Bone marrow (tissue), 2 donors: Measurements from ENCODE around the gene C19orf25.
"Not testable (repeated sequence)": the region's sequence is repeated elsewhere in the genome, so short reads cannot be mapped to it uniquely, and the experiment has no call there.

ENCODE experiments used
- DNase-seq, 2 donors: peaks; one replicate each; lab custom pipeline; 2025; lab: John Stamatoyannopoulos, UW

Gene C19orf25

DNA sequence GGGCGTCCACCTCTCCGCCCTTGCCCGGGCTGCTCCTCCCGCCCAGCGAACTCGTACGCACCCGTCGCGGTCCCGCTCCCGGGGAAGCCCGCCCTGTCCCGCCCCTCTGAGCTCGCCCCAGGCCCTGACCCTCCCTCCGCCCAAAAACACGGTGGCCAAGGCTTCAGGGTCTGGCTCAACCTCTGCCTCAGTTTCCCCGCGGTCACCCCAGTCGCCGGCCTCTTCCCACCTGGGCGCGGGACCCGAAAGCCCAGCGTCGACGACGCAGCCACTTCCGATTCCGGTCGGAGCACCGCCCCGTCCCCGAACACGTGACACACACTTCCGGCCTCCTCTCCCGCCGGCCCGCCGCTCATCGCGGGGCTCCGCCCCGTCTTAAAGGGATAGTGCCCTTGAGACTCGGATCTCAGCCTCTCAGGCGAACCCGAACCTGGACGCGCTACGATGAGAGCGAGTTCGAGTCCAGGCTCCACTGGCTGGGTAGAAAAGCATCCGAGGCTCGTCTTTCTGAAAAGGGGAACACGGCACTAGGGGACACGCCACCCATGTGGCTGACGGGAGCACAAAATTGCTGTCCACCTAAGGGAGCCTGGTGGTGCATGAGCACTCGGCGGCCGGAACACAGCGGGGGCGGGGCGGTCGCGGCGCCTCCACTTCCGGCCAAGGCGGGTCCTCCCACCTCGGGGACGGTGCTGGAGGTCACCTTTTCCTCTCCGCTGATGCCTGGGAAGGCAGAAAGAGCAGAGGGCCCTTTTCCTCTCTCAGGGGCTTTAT lies at the start of gene C19orf25:
C19orf25 (minus strand) TSS at position 282 of the 774 bp plus-strand sequence. CDS start 312 bp downstream, outside the sequence.
- peak; percentile 79 to 92 for DNase-seq

DNA sequence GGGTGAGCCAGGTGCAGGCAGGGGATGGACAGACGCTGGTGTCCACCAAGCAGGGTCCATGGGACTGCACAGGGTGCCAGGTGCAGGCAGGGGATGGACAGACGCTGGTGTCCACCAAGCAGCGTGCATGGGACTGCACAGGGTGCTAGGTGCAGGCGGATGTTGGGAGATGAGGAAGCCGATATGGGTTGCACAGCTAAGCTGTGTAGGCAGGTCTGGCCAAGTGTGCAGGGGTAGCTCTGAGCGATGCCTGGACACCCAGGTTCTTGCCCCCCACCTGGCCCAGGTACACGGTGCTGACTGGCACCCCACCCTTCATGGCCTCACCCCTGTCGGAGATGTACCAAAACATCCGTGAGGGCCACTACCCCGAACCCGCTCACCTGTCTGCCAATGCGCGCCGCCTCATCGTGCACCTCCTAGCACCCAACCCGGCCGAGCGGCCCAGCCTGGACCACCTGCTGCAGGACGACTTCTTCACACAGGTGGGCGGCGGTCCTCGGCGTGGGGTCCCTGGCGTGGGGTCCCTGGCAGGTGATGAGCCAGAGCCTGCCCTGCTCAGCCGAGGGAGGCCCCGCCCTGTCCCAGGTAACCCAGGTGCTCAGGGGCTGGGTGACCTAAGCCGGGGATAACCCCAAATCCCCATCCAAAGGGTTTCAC lies 48.8 kb upstream of the C19orf25 start:
- DNase-seq: no peak

DNA sequence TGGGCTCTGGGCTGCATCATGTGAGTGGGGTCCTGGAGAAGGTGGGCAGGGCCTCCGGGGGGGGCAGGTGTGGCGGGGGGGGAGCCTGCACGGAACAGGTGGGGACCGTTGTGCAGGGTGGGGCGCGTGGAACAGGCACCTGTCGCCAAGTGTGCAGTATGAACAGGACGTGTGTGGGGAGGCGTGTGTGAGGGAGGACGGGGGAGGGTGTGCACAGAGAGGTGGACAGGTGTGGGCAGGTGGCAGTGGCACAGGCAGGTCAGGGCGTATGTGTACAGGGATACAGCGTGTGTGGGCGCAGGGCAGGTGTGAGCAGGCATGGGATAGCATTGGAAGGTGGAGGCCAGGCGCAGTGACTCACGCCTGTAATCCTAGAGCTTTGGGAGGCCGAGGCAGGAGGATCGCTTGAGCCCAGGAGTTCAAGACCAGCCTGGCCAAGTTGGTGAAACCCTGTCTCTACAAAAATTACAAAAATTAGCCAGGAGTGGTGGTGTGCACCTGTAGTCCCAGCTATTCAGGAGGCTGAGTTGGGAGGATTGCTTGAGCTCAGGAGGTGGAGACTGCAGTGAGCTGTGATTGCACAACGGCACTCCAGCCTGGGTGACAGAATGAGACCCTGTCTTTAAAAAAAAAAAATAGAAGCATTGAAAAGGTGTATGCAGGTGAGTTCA lies 48.1 kb upstream of the C19orf25 start:
- DNase-seq: no peak

DNA sequence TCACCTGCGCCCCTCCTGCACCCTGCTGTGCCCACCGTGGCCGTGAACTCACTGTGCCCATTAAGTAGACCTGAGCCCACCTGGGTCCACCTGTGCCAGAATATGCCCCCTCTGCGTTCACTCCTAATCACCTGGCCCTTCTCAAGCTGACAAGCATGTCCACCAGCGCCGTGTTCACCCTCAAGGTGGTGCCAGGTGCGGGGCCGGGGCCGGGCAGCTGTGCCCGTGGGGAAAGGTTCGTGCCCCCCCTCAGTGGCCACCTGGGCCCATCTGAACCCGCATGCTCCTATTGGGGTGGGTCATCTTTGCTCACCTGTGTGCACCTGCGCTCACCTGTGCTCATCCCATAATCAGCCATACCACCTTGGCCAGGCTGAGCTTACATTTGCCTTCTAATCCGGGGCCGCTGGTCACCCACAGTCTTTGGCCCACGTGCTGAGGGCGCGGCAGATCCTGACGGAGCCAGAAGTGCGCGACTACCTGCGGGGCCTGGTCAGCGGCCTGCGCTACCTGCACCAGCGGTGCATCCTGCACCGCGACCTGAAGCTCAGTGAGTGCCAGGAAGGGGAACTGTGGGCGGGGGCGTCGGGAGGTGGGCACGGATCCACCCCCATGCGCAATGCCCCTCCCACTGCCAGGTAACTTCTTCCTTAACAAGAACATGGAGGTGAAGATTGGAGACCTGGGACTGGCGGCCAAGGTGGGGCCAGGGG lies 47.2 kb upstream of the C19orf25 start:
- DNase-seq: no peak

DNA sequence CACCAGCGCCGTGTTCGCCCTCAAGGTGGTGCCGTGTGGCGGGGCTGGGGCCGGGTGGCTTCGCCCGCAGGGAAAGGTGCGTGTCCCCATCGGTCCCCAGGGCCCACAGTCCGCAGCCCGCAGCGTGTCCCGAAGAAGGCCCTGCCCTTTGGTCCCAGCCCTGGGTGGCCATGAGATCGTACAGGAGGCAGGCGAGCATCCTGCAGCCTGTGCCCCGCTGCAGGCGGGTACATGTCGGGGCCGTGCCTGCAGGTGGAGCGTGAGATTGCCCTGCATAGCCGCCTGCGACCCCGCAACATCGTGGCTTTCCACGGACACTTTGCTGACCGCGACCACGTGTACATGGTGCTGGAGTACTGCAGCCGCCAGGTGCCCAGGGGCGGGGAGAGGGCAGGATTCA lies 46.3 kb upstream of the C19orf25 start:
- no peak for DNase-seq

DNA sequence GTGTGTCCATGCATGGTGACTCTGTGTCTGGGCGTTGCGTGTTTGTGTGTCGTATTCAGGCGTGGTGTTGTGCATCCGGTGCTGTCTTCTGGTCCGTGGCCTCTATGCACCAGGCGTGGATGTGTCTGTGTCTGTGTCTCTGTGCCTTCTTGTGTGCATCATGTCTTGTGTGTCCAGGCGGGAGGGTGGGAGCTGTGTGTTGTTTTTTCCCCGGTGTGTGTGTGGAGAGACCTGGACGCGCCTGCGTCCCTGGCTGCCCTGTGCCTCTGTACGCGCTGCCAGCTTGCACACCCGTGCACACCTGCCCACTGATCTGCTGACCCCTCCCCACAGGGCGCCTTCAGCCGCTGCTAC lies 45.9 kb upstream of the C19orf25 start:
- no peak for DNase-seq

DNA sequence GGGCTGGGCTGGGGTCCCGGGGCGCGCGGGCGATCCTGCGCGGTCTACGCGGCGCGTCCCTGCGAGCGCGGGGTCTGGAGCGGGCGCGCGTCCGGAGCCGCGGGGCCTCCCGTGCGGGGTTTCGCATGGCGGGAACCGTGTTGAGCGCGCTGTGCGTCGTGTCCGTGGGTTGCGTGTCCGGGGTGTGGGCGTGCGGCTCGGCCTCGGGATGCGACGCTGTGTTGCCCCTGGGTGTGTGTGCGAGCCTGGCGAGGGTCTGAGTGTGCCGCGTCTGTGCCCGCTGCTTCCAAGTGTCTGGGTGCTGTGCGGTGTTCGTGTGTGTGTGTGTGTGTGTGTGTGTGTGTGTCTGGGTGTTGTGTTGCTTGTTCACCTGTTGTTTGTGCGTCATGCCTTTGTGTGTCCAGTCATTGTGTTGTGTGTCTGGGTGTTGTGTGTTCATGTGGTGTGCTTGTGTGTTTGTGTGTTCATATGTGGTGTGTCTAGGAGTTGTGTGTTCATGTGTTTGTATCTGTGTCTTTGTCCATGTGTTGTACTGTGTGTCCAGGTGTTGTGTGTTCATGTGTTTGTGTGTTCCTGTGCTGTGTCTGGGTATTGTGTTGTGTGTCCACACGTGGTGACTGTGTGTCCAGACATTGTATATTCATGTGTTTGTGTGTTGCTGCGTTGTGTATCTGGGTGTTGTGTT lies 45.4 kb upstream of the C19orf25 start:
- DNase-seq: no peak

DNA sequence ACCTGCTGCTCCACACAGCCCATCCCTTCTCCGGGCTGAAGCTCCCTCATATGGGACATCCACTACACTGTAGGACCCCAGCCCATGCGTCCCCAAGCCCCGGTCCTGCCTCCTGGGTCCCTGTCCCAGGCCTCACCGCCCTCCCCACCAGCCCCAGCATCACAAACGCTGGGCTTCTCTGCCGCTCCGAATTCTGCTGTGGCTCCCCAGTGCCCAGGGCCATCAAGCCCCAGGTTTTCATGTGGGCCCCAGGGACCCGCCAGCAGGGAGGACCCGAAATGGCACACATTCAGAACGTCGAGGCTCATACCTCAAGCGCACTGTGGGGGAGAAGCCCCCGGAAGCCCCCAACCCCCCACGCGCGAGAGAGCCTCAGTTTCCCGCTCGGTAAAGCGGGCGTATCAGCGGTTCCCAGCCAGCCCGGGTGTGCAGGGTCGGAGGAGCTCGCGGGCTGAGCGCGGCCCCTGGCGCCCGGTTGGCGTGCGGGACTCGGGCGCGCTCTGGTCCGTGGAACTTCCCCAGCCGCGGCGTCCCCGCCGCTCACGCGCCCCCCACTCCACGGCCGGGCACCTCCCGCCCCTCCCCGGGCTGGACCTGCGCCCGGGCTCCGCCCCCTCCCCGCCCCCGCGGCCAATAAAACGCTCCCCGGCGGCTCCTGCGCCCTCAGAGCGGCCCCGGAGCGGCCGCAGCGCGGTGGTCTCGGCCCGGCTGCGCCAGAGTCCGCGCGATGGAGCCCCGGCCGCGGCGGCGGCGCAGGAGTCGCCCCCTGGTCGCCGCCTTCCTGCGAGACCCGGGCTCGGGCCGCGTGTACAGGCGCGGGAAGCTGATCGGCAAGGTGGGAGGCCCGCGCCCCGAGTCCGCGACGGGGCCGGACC lies 44.6 kb upstream of the C19orf25 start, which contains the start of gene PLK5:
PLK5 (plus strand) TSS at position 666 of the 875 bp plus-strand sequence. CDS start 2,920 bp downstream, outside the sequence.
- DNase-seq: no peak

DNA sequence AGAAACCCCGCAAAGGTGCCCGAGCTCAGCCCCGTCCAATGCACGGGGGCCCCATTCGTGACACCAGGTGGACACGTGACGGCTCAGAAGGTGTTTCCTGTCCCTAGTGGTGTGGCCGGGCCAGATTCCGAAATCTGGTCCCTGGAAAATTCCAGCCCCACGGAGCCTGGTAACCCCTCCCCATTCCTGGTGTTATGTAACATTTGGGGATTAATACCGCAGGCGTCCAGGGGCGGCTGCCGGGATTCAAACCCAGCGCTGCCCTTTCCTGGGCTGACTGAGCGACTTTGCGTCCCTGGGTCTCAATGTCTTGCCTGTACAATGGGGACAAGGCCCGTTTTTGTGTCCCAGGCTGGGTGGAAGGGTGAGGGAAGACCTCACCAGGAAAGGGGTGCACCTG lies 43.8 kb upstream of the C19orf25 start:
- DNase-seq: no peak

DNA sequence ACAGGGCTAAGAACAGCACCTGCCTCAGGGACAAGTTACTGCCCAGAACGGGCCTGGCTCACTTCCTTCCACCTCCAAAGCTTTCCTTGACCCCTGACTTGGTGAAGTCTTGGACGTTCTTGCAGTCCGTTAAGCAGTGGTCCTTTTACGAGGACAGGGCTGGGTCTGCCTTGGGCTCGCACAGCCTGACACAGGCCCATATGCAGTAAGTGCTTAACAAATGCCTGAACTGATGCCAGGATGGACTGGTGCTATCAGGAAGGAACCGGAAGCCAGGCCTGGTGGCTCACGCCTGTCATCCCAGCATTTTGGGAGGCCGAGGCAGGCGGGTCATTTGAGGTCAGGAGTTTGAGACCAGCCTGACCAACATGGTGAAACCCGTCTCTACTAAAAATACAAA lies 43.0 kb upstream of the C19orf25 start:
- DNase-seq: no peak

DNA sequence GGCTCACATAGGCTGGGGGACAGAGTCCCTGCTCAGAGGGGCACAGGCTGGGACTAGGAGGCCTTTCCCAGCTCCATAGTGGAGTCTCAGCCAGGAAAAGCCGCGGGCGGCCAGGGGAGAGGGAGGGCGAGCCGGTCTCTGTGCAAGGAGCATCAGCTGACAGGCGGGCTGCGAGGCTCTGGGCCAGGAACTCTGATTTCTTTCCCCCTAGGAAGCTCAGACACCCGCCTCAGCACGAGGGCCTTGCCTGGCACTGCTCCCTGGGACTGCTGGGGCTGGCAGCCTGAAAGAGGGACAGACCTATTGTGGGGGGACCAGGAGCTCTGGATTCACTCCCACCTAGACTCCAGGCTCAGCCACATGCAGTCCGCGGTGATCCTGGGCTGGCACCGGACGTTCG lies 42.6 kb upstream of the C19orf25 start:
- no peak for DNase-seq

DNA sequence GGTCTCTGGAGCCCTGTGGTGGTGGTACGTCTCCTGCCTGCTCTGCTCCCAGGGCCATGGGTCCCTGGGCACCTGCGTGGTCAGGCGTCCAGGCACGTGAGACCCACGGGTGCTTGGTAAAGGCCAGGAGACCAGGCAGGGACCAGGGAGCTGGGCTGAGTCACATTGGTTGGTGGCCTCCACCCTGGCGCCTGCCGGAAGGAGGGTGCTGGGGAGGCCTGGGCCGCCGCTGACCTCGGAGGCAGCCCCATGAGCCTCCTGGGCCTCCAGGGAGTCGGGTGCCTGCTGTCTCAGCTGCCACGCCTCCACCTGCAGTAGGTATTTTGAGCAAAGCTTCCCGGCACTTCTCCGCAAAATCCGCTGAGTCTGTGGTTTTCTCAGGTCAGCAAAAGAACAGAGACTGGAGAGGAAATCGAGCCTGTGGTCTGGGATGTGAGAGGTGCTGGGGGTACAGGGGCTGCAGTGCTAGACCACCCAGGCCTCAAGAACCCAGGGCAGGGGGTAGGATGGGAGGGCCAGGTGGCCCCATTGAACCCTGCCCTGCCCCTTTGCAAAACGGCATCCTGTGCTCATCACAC lies 41.3 kb upstream of the C19orf25 start:
- no peak for DNase-seq

DNA sequence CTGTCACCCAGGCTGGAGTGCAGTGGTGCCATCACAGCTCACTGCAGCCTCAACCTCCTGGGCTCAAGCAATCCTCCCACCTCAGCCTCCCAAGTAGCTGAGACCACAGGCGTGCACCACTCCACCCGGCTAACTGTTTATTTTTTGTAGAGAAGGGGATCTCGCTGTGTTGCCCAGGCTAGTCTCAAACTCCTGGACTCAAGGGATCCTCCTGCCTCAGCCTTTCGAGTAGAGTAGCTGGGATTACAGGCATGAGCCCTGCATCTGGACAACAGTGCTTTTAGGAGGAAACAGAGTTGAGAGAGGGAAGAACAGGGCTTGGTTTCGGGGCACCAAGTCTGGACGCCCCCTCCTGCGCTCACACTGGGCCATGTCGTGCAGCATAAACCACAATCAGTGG lies 40.8 kb upstream of the C19orf25 start:
- DNase-seq: not testable (repeated sequence)

DNA sequence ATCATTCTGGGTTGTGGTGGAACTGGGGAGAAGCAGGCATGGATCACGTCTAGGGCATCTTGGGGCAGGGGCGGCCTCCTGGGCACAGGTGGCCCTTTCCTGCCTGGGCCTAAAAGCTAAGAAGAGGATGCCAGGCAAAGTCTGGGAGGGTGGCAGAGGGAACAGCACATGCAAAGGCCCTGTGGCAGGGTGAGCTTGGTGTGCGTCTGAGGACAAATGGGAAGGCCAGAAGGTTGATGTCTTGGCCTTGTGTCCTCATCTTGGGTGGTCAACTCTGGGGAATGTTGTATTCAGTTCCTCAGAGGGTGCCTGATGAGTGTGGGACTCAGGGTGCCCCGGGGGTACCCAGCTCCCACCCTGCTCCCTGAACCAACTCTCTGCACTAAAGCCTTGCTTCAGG lies 39.5 kb upstream of the C19orf25 start:
- DNase-seq: no peak

DNA sequence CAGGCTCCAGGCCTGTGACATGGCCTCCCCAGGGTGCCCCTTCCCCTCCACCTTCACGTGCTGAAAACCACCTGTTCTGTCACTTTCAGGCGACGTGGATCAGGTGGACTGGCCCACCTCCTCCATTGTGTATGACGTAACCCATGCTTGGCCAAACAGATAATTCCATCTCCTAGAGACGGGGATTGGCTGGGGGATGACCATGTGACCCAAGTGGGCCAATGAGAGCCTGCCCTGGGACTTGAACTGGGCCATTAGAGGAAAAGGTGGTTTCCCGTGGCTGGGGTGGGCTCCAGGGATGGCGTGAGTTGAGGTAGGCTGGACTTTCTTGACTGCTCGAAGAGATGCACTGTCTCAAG lies 37.4 kb upstream of the C19orf25 start:
- no peak for DNase-seq

DNA sequence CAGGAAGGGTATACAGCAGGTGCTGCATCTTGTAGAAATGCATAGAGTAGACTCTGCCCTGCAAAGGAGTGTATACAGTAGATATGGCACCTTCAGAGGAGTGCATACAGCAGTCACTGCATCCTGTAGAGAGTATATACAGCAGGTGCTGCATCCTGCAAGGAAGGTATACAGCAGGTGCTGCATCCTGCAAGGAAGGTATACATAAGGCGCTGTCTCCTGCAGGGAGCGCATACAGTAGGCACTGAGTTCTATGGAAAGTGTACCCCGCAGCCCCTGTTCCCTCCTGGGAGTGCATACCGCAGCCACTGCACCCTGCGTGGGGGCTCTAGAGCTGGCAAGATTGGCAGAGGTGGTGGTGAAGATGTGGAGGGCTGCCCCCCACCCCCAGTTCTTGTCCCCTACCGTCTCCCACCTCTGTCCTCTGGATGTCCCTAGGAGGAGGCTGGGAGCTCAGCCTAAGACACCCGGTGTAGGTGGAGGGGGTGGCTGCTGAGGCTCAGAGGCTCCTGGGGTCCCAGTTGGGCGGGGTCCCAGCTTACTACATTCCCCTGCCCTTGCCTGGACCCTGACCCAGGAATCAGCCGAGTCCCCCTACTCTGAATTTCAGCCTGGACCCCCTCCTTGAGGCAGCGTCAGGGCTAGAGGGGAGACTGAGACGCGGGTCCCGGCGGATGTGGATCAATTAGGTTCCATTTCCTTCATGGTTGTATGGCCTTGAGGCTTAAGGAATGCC lies 36.1 kb upstream of the C19orf25 start:
- DNase-seq: no peak

DNA sequence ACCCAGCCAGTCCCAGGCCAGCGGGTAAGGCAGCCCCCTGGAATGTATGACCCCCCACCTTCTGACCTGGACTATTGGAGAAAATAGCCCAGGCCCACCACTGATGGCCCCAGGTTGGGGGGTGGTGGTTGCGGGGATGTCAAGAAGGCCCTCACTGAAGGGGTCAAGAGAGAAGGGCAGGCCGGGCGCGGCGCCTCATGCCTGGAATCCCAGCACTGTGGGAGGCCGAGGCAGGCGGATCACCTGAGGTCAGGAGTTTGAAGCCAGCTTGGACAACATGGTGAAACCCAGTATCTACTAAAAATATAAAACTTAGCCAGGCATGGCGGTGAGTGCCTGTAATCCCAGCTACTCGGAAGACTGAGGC lies 35.3 kb upstream of the C19orf25 start:
- no peak for DNase-seq

DNA sequence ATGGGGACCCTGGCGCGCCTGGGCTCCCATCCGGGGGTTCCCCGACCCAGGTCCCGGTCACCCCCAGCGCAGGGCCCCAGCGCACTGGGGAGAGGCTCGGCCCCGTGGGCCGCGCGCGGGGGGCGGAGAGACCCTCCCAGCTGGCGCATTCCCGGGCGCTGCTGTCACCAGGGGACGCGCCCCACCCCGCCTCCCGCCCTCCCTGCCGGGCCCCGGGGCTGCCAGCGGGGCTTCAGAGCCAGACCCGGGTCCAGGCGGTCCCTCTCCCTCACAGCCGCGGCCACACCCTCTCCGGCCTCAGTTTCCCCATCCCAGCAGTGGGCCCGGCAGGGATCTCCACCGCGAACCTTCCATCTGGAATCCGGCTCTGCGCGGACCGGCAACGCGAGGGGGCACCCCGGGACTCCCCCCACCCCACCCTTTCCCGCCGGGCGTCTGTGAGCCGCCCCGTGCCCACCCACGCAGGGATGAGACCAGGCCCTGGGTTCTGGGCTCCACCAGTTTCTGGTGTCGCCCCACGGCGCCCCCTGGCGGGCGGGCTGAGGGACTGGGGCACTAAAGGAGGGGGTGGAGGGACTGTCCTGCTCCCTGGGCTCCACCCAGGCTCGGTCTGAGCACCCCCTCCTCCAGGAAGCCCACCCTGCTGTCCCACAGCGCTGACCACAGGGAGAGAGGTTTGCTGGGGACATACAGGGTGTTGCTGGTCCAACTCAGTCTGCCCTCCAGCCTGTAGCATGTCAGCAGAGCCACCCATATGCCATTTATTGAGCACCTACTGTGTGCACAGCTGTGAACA lies 34.7 kb upstream of the C19orf25 start:
- DNase-seq: peak; percentile 16 to 43
